ENCODE results near the gene SPO11. TPM values are rescaled to one million over a fixed set of nuclear protein-coding genes. Genes with fewer than 3 reads are reported as not detected.

SPO11 gene
- total RNA-seq, 2 donors from 2014 or later, result 2.6 TPM; not detected in 1

DNA sequence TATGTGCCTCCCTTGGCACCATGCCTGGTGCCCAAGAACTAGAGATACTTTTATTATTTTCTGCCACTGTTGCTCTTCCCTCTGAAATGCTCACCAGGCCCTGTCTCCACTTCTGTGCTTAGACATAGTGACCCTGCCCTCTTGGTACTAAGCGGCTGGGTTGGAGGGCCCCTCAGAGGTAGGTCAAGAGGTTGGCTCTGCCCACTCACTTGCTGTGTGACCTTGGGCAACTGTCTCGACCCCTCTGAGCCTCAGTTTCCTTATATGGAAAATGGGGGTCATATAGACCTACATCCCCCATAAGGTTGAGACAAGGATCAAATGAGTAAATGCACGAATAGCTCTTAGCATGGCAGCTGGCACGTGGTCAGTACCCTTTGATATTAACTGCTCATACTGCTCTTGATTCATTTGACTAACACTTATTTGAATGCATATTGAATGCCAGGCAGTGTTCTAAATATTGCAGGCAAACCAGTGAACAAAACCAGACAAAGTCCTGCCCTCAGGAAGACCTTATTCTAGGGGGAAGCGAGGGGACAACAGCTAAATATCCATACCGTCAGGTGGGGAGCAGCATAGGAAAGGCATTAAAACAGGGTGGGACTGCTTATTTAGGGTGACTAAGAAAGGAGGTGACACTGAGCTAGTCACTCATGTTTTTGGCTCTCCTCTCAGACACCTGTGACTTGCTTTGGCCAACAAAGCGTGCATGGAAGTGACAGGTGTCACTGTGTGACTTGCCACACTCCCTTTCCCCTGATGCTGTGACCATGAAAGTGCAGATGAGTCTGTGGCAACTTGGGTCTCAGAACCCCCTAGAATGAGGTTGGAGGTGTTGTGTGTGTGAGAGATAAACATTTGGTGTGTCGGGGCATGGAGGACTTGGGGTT is 14.3 kb upstream of the SPO11 start:
- H3K9me3 ChIP-seq, result no peaks in the 10 kb centered on the region
- H3K4me3 ChIP-seq, result no peak overlapping the region
- TF ChIP-seq POLR2A (IDR thresholded peaks at IDR 0.05), result no peak
- TF ChIP-seq POLR2AphosphoS5 (IDR thresholded peaks at IDR 0.05), result no peak
- TF ChIP-seq, protein P1, sequence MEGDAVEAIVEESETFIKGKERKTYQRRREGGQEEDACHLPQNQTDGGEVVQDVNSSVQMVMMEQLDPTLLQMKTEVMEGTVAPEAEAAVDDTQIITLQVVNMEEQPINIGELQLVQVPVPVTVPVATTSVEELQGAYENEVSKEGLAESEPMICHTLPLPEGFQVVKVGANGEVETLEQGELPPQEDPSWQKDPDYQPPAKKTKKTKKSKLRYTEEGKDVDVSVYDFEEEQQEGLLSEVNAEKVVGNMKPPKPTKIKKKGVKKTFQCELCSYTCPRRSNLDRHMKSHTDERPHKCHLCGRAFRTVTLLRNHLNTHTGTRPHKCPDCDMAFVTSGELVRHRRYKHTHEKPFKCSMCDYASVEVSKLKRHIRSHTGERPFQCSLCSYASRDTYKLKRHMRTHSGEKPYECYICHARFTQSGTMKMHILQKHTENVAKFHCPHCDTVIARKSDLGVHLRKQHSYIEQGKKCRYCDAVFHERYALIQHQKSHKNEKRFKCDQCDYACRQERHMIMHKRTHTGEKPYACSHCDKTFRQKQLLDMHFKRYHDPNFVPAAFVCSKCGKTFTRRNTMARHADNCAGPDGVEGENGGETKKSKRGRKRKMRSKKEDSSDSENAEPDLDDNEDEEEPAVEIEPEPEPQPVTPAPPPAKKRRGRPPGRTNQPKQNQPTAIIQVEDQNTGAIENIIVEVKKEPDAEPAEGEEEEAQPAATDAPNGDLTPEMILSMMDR (IDR thresholded peaks at IDR 0.05), result no peak
- 92% methylated on average over 8 of the region's 8 CpGs for WGBS
- peaks cover 2% of the 10 kb centered on the region for H3K27me3 ChIP-seq (replicated peaks; ENCODE audit: insufficient read depth)
- no peak for DNase-seq (ENCODE audit: low spot score)
- no peaks in the 10 kb centered on the region for H3K4me1 ChIP-seq (replicated peaks)
- no peak overlapping the region for H3K27ac ChIP-seq
- intact Hi-C loops (cut with DNase I), result no loop called here
- no peaks in the 10 kb centered on the region for H3K36me3 ChIP-seq

DNA sequence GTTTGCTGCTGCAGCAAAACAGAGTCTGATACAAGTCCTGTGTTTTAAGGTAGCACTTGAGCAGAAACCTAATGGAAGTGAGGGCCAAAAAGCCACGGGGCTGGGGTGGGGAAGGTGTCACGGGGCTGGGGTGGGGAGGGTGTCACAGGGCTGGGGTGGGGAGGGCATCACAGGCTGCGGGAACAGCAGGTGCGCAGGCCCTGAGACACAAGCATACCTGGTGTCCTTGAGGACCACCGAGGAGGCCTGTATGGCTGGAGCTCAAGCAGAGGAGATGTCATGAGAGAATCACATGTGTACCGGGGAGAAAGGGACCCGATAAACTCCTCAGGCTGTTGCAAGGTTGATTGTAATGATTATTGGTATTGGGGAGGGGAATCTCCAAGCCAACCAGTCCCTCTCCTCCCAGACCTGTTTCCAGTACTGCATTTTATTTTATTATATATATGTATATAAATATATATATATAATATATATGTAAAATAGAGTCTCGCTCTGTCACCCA is 13.6 kb upstream of the SPO11 start:
- H3K4me1 ChIP-seq (replicated peaks), result no peaks in the 10 kb centered on the region
- TF ChIP-seq, protein P1 (IDR thresholded peaks at IDR 0.05), result no peak
- TF ChIP-seq POLR2A (IDR thresholded peaks at IDR 0.05) (no peak), POLR2AphosphoS5 (IDR thresholded peaks at IDR 0.05) (no peak)
- no peak for DNase-seq (ENCODE audit: low spot score)
- intact Hi-C loops (cut with DNase I), result no loop called here
- no peaks in the 10 kb centered on the region for H3K36me3 ChIP-seq
- peaks cover 2% of the 10 kb centered on the region for H3K27me3 ChIP-seq (replicated peaks; ENCODE audit: insufficient read depth)
- no peaks in the 10 kb centered on the region for H3K9me3 ChIP-seq
- H3K27ac ChIP-seq, result no peak overlapping the region
- no peak overlapping the region for H3K4me3 ChIP-seq
- WGBS, result 89% methylated on average over 8 of the region's 8 CpGs

DNA sequence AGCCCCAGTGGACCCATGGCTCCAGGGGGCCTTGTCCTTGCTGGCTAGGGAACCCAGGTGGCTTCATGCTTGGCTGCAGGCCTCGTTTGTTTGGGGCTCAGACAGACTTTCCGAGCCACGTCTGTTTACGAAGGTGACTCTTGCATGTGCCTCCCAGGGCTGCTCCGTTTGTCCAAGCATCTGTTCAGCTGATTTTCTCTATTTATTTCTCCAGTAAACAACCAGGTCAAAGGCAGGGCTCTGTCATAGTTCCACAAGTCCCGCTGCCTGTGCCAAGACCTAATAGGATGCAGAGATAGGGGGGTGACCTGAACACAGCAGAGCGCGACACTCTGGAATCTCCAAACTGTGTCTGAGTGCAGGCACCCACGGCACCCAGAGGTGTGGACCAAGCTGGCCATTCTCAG is 12.8 kb upstream of the SPO11 start:
- no peak overlapping the region for H3K4me3 ChIP-seq
- TF ChIP-seq POLR2AphosphoS5 (IDR thresholded peaks at IDR 0.05) (no peak), POLR2A (IDR thresholded peaks at IDR 0.05) (no peak)
- TF ChIP-seq, protein P1 (IDR thresholded peaks at IDR 0.05), result no peak
- H3K27ac ChIP-seq, result no peak overlapping the region
- H3K27me3 ChIP-seq (replicated peaks; ENCODE audit: insufficient read depth), result peaks cover 2% of the 10 kb centered on the region
- no peaks in the 10 kb centered on the region for H3K4me1 ChIP-seq (replicated peaks)
- DNase-seq (ENCODE audit: low spot score), result no peak
- WGBS, result 77% methylated on average over 9 of the region's 9 CpGs
- intact Hi-C loops (cut with DNase I), result no loop called here
- no peaks in the 10 kb centered on the region for H3K9me3 ChIP-seq
- H3K36me3 ChIP-seq, result no peaks in the 10 kb centered on the region

DNA sequence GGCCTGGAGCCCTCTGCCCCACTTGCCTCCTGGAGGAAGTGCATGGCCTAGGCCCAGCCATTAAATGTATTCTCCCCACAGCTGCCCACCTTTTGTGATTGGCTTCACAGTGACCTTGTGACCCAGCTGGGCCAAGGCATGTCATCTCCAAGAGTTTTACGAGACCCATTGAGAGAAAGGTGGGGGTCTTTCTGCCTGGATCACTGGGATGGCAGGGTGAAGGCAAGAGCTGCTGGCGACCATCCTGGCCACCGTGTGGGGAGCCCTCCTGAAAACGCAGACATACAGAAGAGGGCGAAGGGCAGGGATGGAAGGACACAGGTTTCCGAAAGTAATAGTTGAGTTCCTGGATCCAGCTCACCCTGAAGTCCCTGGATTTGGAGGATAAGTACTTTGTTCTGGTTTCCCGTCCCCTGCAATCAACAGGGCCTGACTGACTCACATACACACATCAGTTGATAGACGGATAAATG is 12.3 kb upstream of the SPO11 start:
- no peak for DNase-seq (ENCODE audit: low spot score)
- Histone ChIP-seq H3K9me3 (no peaks in the 10 kb centered on the region), H3K4me1 (replicated peaks) (no peaks in the 10 kb centered on the region), H3K27ac (no peak overlapping the region), H3K27me3 (replicated peaks; ENCODE audit: insufficient read depth) (peaks cover 2% of the 10 kb centered on the region), H3K4me3 (no peak overlapping the region), H3K36me3 (no peaks in the 10 kb centered on the region)
- intact Hi-C loops (cut with DNase I), result no loop called here
- 91% methylated on average over 8 of the region's 8 CpGs for WGBS
- TF ChIP-seq, protein P1 (IDR thresholded peaks at IDR 0.05), result no peak
- no peak for TF ChIP-seq POLR2AphosphoS5 (IDR thresholded peaks at IDR 0.05)

Measured in prostate gland (tissue), 2 donors.